ENCODE results near the gene TXNDC12.
"Not testable (repeated sequence)": the region's sequence is repeated elsewhere in the genome, so short reads cannot be mapped to it uniquely, and the experiment has no call there.

TXNDC12 gene

DNA sequence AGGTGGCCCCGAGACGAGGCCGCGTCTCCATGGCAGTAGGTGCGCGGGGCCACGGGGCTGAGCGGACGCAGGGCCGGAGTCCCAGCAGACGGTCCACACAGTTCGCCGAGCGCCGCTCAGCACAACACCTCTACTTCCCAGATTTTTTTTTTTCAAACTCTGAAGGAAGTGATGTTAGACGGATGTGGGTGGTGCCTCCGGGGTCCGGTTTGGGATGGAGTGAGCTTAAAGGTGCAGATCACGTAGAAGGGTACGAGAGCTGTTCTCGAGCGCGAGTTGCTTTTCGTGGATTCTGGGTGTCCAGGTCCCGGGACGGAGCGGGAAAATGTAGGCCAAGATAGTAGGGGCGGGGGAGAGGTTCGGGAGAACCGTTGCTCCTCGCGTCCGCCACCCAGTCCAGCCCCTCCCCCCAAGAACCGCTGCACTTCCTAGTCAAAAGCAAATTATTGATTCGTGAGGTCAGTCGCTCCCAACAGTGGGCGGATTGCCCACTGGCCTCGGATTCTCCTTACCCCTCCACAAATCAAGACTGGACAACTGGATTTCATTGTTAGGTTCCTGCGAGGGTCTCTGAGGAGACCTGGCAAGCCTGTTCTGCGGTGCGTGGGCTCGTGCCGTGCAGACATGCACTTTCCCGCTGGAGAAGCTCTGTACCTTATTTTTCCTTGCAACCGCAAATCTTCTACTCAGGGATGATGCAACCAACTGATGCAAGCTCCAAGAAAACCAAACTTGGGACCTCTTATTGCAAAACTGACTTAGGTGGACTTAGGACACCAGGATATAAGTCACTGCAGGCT lies at the start of gene TXNDC12:
TSS of gene TXNDC12 (minus strand) at position 126 of the 800 bp plus-strand sequence. CDS start at position 31, 95 bp downstream.
- FAIRE-seq: no peak
- DNase-seq (ENCODE audit: insufficient read length, low spot score): peak; percentile 85

DNA sequence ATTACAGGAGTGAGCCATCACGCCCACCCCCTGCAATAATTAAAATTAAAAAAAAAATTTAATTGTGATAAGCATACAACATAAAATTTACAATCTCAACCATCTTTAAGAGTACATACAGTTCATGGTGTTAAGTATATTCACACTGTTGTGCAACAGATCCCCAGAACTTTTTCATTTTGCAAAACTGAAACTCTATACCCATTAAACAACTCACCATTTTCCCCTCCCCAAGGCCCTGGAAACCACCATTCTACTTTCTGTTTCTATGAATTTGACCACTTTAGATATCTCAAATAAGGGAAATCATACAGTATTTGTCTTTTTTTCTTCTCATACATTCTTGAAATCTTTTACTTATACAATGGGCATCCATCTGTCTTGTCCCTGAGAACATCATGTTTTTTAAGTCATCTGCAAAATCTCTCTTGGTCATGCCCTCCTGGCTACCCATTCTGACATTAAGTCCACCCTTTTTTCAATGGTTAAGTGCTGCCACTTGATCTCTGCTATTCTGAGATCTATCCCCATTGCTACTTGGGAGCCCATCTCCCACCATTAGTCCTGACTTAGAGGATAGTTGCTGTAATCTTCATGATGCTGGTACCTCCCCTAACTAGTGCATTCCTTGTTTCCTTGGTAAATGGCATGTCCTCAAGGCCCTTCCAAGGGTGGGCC lies 47.5 kb upstream of the TXNDC12 start:
- FAIRE-seq (no peak), DNase-seq (ENCODE audit: insufficient read length, low spot score) (no peak)

DNA sequence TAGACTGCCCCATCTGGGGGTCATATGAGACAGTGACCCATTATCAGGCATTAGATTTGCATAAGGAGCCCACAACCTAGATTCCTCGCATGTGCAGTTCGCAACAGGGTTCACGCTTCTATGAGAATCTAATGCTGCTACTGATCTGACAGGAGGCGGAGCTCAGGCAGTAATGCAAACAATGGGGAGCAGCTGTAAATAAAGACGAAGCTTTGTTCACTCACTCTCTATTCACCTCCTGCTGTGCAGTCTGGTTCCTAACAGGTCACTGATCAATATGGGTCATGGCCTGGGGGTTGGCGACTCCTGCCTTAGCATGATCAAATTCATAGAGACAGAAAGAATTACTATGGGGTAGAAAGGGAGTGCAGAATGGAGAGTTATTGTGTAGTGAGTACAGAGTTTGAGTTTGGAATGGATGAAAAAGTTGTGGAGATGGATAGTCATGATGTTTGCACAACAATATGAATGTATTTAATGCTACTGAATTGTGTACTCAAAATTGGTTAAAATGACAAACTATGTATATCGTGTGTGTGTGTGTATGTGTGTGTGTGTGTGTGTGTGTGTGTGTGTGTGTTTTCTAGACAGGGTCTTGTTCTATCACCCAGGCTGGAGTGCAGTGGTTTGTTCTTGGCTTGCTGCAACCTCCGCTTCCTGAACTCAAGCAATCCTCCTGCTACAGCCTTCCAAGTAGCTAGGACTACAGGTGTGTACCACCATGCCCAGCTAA lies 43.3 kb upstream of the TXNDC12 start:
- FAIRE-seq (no peak), DNase-seq (ENCODE audit: insufficient read length, low spot score) (no peak)

DNA sequence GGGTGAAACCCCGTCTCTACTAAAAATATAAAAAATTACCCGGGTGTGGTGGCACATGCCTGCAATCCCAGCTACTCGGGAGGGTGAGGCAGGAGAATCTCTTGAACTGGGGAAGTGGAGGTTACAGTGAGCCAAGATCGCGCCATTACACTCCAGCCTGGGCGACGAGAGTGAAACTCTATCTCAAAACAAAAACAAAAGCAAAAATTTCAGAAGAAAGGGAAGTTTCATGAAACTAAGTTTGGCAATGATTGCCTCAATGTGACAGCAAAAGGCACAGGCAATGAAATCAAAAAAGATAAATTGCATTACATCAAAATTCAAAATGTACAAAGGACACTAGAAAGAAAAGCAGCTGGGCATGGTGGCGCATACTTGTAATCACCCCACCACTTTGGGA lies 41.2 kb upstream of the TXNDC12 start:
- DNase-seq (ENCODE audit: insufficient read length, low spot score) (no peak), FAIRE-seq (no peak)

DNA sequence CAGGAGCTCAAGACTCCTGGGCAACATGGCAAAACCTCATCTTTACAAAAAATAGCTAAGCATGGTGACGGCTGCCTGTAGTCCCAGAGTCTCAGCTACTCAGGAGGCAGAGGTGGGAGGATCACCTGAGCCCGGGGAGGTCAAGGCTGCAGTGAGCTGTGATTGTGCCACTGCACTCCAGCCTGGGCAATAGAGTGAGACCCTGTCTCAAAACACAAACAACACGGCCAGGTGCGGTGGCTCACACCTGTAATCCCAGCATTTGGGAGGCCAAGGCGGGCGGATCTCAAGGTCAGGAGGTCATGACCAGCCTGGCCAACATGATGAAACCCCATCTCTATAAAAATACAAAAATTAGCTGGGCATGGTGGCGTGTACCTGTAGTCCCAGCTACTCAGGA lies 39.3 kb upstream of the TXNDC12 start:
- not testable (repeated sequence) for FAIRE-seq; DNase-seq (ENCODE audit: insufficient read length, low spot score)

DNA sequence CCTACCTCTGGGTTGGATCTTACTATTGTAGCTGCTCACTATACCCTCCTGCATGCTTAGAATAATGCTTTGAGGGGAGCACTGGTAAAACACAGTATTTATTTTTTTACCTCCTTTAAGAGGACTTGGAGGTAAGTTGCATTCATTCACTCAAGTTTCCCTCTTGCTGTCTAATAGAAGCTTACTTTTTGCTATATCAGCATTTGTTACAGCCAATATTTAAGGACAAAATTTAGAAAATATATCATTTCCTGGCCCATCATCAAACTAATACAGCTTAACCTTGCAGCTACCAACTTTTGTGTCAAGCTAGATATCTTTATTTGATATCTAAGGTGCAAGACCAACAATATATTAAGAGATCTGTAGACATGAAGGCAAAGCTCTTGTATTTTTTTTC lies 32.9 kb upstream of the TXNDC12 start:
- FAIRE-seq; DNase-seq (ENCODE audit: insufficient read length, low spot score): not testable (repeated sequence)

DNA sequence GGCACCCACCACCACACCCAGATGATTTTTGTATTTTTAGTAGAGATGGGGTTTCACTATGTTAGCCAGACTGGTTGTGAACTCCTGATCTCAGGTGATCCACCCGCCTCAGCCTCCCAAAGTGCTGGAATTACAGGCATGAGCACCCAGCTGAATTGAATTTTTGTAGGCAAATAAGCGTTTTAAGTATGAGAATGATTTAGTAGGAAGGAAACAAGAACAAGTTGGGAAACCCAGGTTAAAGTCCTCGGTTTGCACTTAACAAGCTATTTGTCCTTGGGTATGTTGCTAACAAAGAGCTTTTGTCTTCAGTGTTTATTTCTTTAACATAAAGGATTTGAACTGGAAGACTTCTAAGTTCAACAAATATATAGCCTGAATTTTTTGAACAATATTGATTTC lies 25.0 kb upstream of the TXNDC12 start:
- DNase-seq (ENCODE audit: insufficient read length, low spot score): no peak
- no peak for FAIRE-seq

GRCh38 chr1:52077277-52077676 lies 22.3 kb upstream of the TXNDC12 start:
- not testable (repeated sequence) for FAIRE-seq; DNase-seq (ENCODE audit: insufficient read length, low spot score)

GRCh38 chr1:52072291-52072690 lies 17.3 kb upstream of the TXNDC12 start:
- DNase-seq (ENCODE audit: insufficient read length, low spot score): no peak
- FAIRE-seq: no peak

DNA sequence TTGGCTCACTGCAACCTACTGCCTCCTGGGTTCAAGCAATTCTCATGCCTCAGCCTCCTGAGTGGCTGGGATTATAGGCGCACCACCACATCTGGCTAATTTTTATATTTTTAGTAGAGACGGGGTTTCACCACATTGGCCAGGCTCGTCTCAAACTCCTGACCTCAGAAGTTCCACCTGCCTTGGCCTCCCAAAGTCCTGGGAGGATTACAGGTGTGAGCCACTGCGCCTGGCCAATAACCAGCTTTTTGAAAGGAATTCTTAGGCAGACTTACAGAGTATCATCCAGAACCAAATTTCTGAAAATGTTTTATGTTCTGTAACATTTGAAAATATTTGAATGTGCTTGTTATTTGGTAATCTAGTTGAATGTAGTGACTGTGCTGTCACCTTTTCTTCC lies 15.7 kb upstream of the TXNDC12 start:
- DNase-seq (ENCODE audit: insufficient read length, low spot score): no peak
- FAIRE-seq: no peak

DNA sequence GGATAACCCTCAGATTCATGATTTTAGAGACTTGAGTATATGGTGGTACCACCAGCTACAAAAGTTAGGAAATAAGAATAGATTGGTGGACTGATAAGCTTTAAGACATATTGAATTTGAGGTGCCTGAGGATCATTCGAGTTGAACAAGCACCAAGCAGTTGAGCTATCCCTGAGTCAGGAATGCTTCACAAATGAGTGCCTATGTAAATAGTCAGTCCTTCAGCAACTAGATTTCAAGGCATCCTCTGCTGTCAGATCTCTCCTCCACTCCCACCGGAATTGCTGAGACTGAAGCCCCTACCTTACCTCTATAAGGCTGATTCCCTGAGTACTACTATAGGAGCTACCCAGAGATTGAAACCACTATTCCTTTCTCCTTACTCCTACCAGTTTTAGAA lies 8.2 kb upstream of the TXNDC12 start:
- FAIRE-seq (no peak), DNase-seq (ENCODE audit: insufficient read length, low spot score) (no peak)

GRCh38 chr1:52060822-52061221 lies 5.8 kb upstream of the TXNDC12 start:
- DNase-seq (ENCODE audit: insufficient read length, low spot score) (no peak), FAIRE-seq (no peak)

GRCh38 chr1:52059888-52060287 lies 4.9 kb upstream of the TXNDC12 start:
- FAIRE-seq: no peak
- no peak for DNase-seq (ENCODE audit: insufficient read length, low spot score)

DNA sequence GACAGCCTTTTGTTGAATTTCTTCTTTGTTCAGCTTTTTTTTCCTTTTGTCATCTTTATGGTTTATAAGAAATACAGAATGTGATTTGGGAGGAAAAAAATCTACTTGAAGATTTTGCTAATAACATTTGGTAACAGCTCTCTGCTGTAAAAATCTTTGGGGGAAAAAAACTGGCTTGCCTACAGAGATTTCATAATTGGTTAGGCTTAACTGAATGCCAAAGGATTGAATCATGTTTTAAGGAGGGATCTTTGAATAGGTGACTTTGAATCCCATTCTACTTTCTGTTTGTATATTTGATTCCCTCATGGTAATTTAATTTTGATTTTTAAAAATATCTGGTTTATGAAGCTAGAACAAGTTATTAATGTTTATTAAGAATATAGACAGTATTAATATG lies 4.3 kb upstream of the TXNDC12 start:
- DNase-seq (ENCODE audit: insufficient read length, low spot score): peak; percentile 31

DNA sequence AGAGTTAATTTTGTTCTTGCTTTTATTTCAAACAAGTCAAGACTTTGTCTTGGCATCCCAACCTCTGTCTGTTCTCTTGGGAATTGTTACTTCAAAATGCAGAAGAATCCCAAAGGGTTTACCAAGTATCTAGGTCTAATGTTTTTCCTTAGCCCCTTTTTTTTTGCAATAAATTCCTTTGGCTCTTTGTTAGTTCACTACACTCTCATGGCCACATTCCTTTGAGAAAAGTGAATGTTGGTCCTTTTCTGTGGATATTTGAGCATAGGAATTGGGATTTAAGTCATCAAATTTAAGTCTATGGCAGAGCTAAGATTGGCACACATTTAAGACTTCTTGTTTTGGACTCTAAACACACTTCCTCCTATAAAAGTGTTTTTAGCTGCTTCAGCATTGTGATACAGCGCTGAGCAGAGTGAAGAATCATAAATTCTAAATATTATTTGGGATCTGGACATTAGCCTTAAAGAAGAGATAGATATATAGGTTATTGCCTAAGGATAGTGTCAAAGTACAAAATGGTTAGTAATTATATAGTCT lies 3.0 kb upstream of the TXNDC12 start:
- FAIRE-seq (no peak), DNase-seq (ENCODE audit: insufficient read length, low spot score) (no peak)

More for the DNA sequence above, 4.3 kb upstream of the TXNDC12 start:
- FAIRE-seq: no peak

- DNase-seq (ENCODE audit: insufficient read length, low spot score): no peak
- FAIRE-seq: no peak
Observed at GRCh38 chr1:52057255-52057654, 2.3 kb upstream of the TXNDC12 start.

- no peak for DNase-seq (ENCODE audit: insufficient read length, low spot score)
- no peak for FAIRE-seq
Observed at GRCh38 chr1:52056937-52057231, 1.9 kb upstream of the TXNDC12 start.

GRCh38 chr1:52056163-52056936 lies 1.4 kb upstream of the TXNDC12 start, which contains the start of gene BTF3L4:
Gene BTF3L4, plus strand, starts transcription at chr1:52056295. Its CDS starts 3,553 bp downstream, at chr1:52059848.
- peak; percentile 85 for DNase-seq (ENCODE audit: insufficient read length, low spot score)
- FAIRE-seq: peak; percentile 76

GRCh38 chr1:52055866-52056162 lies 823 bp upstream of the TXNDC12 start:
- FAIRE-seq: no peak
- no peak for DNase-seq (ENCODE audit: insufficient read length, low spot score)

- DNase-seq (ENCODE audit: insufficient read length, low spot score) (no peak), FAIRE-seq (no peak)
Observed at GRCh38 chr1:52054496-52055065, 410 bp downstream of the TXNDC12 start.

Data from HTR-8/SVneo (cell line).